ENCODE data around the gene STIMATE.

- TF ChIP-seq ZNF571 (tag by site-specific recombination; IDR thresholded peaks at IDR 0.05), result no peak
- no peak for TF ChIP-seq CTCF (tag by site-specific recombination; IDR thresholded peaks at IDR 0.05)
- no peak for TF ChIP-seq ZNF362 (tag by site-specific recombination; IDR thresholded peaks at IDR 0.05)
- TF ChIP-seq ZNF658 (tag by site-specific recombination; IDR thresholded peaks at IDR 0.05), result no peak
- TF ChIP-seq ELK4 (IDR thresholded peaks at IDR 0.05; ENCODE audit: borderline replicate concordance, low read depth, low read length), result no peak
- TF ChIP-seq ZNF132 (tag by site-specific recombination; IDR thresholded peaks at IDR 0.05; ENCODE audit: borderline replicate concordance), result no peak
- TF ChIP-seq ZFP41 (tag by site-specific recombination; IDR thresholded peaks at IDR 0.05; ENCODE audit: borderline replicate concordance), result no peak
- no peak for TF ChIP-seq ZNF549 (tag by site-specific recombination; IDR thresholded peaks at IDR 0.05)
- no peak for TF ChIP-seq ZBTB44 (tag by site-specific recombination; IDR thresholded peaks at IDR 0.05)
- no peak for TF ChIP-seq ZNF639 (tag by site-specific recombination; IDR thresholded peaks at IDR 0.05)
Observed at GRCh38 chr3:52857133-52857532, 40.2 kb downstream of the STIMATE start.

Data from HEK293 (cell line).